GM18907 (cell line): Measurements from ENCODE around the gene UBN2.

Experiments
- ATAC-seq: cut with Tn5 transposase; IDR thresholded peaks from one replicate; pipeline ENCODE4 v1.9.1; 2021; ENCODE audit warnings: mild to moderate bottlenecking, moderate library complexity; ENCODE audit not compliant: unreplicated experiment

UBN2 gene

GRCh38 chr7:139231513-139232376, 708 bp downstream of the UBN2 start:
- ATAC-seq: peak; percentile 41

- no peak for ATAC-seq
Observed at GRCh38 chr7:139232377-139232717, 1.3 kb downstream of the UBN2 start.

DNA sequence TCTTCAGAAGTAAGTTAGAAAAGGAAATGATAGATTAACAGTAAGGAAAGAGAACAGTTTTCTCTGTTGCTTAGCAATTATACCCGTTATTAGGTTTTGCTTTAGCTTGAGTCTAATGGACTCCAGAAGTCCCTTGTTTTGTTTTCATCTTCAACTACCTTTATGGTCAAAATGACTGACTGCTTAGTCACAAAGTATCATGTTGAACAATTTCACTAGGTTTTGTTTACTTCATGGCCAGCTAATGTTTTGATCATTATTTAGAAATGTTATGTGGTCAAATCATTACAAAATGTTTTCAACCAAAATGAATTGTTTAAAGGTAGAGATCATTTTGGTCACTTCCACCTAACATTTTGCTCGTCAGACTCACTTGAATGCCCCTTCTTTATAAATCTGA, 1.9 kb downstream of the UBN2 start:
- no peak for ATAC-seq

GRCh38 chr7:139241258-139241657, 10.2 kb downstream of the UBN2 start:
- no peak for ATAC-seq

- ATAC-seq: no peak
Observed at GRCh38 chr7:139242741-139243281, 11.8 kb downstream of the UBN2 start.

- ATAC-seq: no peak
Observed at GRCh38 chr7:139245401-139245800, 14.4 kb downstream of the UBN2 start.

DNA sequence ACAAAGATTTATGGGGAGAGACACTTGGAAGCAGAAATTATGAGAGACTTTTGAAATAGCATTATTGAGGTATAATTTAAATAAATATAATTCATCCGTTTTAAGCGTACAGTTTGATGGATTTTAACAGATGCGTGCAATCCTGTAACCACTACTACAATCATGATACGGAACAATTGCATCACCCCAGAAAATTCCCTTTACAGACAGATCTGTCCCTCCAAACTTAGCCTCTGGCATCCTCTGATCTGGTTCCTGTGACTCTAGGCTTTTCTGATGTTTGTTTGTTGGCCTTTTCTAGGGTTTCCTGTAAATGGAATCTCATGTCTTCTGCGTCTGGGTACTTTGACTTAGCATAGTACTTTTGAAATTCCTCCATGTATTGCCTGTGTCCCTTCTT, 15.5 kb downstream of the UBN2 start:
- ATAC-seq: no peak

GRCh38 chr7:139246905-139247304, 15.9 kb downstream of the UBN2 start:
- ATAC-seq: no peak

DNA sequence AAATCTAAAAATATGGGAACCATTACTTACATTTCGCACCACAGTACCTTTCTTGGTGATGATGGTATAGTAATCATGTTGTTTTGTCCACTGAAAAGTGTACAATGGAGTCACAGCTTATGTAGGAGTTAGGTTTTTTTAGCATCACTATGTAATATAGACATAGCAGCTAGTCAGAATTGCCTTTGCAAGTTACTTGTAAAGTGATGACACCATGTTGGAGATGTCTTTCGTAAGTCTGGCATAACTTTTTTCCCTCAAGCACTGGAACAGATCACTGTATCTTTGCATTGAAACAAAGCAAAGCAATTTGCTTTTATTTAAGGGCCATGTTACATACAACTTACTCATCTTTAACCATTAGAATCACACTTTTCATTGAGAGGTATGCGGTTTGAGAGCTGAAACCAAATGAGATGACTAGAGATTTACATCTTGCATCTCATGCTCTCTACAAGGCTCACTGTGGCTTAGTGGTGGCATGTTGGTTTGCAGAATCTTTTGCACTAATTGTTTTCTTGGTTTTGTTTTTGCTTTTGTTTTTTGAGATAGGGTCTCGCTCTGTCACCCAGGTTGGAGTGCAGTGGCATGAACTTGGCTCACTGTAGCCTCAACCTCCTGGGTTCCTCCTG, 18.3 kb downstream of the UBN2 start:
- ATAC-seq: no peak

DNA sequence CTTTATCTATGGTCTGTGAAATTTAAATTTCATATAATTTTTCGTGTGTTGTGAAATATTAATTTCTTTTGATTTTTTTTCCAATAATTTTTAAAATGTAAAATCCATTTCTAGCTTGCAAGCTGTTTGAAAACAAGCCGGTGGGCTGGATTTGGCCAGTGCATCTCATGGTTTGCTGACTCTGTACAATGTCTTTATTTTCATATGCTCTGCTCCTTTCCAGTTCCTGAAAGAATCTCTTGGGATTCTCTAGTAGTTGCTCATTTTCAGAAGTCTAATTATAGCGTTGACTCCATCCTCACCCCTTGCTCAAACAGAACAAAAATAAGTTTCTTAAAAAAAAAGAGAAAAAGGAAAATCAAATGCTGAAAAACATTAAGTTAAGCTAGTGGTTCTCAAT, 21.4 kb downstream of the UBN2 start:
- ATAC-seq: no peak

GRCh38 chr7:139254281-139254680, 23.2 kb downstream of the UBN2 start:
- no peak for ATAC-seq

GRCh38 chr7:139254728-139255127, 23.7 kb downstream of the UBN2 start:
- ATAC-seq: no peak

DNA sequence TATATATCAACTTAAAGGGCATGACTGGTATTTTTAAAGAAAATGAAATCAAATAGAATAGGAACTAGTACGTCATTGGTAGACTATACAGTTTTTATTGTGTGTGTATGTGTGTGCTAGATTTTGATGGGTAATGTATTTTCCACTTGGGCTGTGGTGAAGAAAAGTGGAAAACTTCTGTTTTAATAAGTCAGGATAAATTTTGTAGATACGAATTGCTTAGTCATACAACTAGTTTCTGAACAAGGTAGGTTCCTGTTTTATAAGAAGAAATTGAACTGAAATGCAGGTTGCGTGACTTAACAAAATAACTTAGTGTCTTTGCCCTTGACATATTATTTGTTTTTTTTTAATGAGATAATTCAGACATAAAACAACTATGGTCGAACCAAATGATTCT, 24.3 kb downstream of the UBN2 start:
- no peak for ATAC-seq

DNA sequence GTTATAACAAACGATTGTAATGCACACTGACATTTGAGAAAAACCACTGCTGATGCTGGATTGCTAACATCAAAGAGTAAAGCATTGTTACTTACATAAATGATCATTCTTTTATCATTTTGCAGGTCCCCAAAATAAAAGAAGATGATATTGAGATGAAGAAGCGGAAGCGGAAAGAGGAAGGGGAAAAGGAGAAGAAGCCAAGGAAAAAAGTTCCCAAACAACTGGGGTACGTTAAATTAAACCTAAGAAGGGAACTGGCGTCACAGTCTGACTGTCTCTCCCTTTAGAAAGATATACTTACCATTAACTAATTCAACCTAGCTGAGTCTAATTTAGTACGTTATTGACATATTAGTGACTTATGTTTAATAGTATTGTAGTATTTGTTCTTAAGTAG, 28.1 kb downstream of the UBN2 start:
- no peak for ATAC-seq

GRCh38 chr7:139264220-139264619, 33.2 kb downstream of the UBN2 start:
- no peak for ATAC-seq

- ATAC-seq: no peak
Observed at GRCh38 chr7:139265673-139266072, 34.6 kb downstream of the UBN2 start.

DNA sequence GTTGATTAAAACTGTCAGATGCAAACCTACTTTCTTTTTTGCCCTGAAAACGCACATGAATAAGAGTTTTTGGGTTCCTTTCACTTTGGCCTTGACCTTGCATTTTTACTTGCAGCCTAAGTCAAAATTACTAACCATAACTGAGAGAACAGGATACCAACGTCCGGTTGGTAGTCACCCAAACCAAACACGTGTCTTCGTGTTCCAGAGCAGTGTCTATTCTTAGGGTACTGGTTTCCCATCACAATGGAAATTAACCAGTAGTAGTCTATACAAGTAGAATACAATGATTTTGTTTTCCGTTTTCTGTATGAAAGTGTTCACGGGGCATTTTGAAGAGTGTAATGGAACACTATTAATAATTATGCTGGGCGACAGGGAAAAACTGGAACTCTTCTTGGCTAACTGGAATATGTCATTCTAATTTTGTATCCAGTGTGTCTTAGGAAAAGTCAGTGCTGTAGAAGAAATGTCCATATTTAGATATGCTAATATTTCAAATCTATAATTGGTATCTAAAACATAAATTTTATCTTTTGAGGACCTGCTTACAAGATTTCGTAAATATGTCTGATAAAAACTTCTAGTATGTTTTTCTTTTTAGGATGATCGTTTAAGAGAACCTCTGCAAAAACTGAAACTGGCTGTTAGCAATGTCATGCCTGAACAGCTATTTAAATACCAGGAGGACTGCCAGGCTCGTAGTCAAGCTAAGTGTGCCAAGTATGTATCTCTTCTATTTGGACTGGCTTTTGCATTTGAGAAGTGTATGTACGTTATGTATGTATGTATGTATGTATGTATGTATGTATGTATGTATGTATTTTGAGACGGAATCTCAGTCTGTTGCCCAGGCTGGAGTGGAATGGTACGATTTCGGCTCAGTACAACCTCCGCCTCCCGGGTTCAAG, 40.9 kb downstream of the UBN2 start:
- no peak for ATAC-seq

GRCh38 chr7:139284252-139284896, 53.3 kb downstream of the UBN2 start:
- no peak for ATAC-seq

GRCh38 chr7:139286144-139286543, 55.1 kb downstream of the UBN2 start:
- no peak for ATAC-seq

GRCh38 chr7:139292821-139293220, 61.8 kb downstream of the UBN2 start:
- no peak for ATAC-seq

GRCh38 chr7:139293534-139293933, 62.5 kb downstream of the UBN2 start:
- ATAC-seq: no peak
